ENCODE results near the gene PLK5.

Gene PLK5

DNA sequence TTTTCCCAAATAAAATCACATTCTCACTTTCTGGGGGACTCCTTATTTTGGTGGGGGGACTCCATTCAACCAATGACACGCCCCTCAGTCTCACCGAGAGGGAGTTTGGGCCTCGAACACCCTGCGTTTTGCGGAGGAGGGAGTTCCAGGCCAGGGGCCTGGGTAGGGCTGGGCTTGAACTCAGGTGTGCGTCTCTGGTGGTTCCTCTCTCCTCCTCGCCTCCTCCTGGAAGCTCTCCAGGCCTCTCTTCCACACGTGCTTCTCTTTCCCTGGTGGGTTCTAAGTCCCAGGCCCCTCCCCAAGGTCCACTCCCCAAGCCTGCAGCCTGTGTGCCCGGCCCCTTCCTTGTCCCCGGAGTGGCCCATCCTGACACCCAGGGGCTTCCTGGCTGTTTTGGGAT is 29.5 kb downstream of the PLK5 start:
- no peak overlapping the region for H3K4me3 ChIP-seq (ENCODE audit: low read depth, low read length)
- no peak for DNase-seq (ENCODE audit: low read depth, low spot score)
- CTCF ChIA-PET: interaction anchor here (0.7 to 1.6 kb wide), 4 partner anchors 7 to 273 kb away, joined by 3 to 11 read pairs (median 4); no protein-coding TSS in a partner anchor
- TF ChIP-seq, protein P1, sequence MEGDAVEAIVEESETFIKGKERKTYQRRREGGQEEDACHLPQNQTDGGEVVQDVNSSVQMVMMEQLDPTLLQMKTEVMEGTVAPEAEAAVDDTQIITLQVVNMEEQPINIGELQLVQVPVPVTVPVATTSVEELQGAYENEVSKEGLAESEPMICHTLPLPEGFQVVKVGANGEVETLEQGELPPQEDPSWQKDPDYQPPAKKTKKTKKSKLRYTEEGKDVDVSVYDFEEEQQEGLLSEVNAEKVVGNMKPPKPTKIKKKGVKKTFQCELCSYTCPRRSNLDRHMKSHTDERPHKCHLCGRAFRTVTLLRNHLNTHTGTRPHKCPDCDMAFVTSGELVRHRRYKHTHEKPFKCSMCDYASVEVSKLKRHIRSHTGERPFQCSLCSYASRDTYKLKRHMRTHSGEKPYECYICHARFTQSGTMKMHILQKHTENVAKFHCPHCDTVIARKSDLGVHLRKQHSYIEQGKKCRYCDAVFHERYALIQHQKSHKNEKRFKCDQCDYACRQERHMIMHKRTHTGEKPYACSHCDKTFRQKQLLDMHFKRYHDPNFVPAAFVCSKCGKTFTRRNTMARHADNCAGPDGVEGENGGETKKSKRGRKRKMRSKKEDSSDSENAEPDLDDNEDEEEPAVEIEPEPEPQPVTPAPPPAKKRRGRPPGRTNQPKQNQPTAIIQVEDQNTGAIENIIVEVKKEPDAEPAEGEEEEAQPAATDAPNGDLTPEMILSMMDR (IDR thresholded peaks at IDR 0.05; ENCODE audit: insufficient read depth, low read length, missing control alignments): no peak
- POLR2A ChIA-PET: no interaction called here

DNA sequence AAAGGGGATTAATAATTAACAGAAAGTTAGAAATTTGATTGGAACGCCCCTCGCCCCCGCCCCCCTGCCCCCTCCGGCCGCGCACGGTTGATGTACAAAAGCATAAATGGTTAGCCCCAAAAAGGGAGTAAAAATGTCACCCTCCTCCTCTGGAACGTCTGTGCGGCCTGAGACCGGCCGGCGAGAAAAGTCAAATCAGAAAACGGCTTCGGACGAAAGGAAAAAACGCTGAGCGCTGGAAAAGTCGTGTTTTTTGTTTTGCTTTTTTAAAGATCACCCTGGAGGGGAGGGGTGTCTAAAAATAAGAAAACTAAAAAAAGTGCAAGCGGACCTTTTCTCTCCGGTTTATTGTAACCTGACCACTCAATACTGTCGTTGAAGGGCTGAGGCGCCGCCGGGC is 31.1 kb downstream of the PLK5 start:
- ChIA-PET CTCF (interaction anchor here (0.9 to 1.6 kb wide), 2 partner anchors 9 to 117 kb away, joined by 4 to 11 read pairs; no protein-coding TSS in a partner anchor), POLR2A (no interaction called here)
- TF ChIP-seq, protein P1 (IDR thresholded peaks at IDR 0.05; ENCODE audit: insufficient read depth, low read length, missing control alignments): no peak

DNA sequence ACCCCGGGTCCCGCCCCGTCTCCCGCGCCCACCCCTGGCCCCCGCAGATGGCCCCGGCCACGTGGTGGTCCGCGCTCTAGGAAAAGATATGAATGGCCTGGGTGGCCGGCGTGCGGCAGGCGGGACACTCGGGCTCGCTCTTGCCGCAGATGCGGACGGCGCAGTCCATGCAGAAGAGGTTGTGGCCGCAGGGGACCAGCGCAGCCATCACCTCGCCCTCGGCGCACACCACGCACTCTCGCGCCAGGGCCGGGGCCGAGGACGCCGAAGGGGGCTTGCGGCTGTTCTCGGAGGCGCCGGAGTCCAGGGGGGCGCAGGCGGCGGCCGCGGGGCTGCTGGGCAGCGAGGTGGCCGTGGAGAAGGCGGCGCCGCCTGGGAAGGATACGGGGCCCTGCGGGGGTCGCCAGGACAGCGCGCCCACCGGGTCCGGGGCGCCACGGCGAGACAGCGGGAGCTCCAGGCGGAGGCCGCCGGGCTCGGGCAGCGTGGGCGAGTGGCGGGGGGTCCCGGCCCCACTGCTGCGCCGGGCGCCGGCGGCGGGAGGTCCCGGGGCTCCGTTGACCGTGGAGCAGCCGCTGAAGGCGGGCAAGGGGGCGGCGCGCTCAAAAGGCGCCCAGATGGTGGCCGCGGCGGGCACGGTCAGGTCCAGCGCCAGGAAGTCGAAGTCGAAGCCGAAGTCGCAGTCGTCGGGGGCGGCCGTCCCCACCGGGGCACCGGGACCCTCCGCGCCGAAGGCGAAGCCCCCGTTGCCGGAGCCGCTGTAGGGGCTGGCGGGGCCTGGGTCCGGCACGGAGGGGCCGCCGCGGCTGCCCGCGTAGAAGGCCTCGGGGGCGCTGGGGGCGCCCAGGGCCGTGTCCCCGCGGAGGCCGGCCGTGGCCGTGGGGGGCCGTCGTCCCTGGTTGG is 31.9 kb downstream of the PLK5 start:
- CTCF ChIA-PET: no interaction called here
- POLR2A ChIA-PET: no interaction called here
- DNase-seq (ENCODE audit: low read depth, low spot score): no peak
- no peak overlapping the region for H3K4me3 ChIP-seq (ENCODE audit: low read depth, low read length)
- TF ChIP-seq, protein P1 (IDR thresholded peaks at IDR 0.05; ENCODE audit: insufficient read depth, low read length, missing control alignments): no peak

More for the DNA sequence above, 31.1 kb downstream of the PLK5 start:
- DNase-seq (ENCODE audit: low read depth, low spot score): no peak
- no peak overlapping the region for H3K4me3 ChIP-seq (ENCODE audit: low read depth, low read length)

DNA sequence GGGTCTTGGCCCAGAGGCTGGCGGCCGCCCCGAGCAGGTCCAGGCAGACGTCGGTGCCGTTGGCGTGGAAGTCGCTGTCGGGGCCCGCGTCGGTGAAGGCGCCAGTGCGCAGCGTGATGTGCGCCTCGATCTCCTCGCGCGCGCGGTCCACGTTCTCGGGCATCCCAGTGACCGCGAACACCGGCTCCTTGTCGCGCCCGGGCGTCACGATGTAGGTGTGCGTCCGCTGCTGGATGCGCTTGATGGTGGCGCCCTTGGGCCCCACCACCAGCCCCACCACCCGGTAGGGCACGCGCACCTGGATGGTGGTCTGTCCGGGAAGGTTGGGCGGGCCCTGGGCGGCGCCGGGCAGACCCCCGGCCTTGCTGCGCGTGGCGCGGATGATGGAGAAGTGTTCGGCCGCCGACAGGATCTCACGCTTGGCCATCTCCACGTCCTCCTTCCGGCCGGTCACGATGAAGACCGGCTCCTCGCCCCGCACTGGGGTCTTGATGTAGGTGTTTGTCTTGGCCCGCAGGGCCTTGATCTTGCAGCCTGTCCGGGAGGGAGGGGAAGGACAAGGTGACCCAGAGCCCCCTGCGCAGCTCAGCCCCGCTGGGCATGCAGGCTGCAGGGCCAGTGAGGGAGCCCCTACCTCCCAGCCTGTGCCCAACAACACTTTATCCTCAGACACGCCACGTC is 32.7 kb downstream of the PLK5 start:
- no peak overlapping the region for H3K4me3 ChIP-seq (ENCODE audit: low read depth, low read length)
- TF ChIP-seq, protein P1 (IDR thresholded peaks at IDR 0.05; ENCODE audit: insufficient read depth, low read length, missing control alignments): no peak
- ChIA-PET POLR2A (no interaction called here), CTCF (no interaction called here)
- no peak for DNase-seq (ENCODE audit: low read depth, low spot score)

DNA sequence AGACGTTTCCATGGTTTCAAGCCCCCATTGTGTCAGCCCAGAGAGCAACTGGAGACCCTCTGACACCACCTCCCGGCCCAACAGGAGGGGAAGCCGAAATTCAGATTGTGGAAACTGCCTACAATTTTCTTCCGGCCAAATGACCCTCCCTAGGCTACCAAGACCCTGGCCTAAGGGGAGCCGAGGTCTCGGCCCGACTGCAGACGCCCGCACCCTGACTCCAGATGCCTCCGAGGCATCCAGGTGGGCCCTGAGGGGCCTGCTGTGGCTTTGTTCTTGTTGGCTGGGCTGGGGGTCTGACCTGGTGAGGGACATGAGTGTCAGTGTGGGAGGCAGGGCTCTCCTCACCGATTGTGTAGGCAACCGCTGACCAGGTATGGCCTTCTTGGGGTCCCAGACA is 34.7 kb downstream of the PLK5 start:
- H3K4me3 ChIP-seq (ENCODE audit: low read depth, low read length): no peak overlapping the region
- DNase-seq (ENCODE audit: low read depth, low spot score): no peak
- TF ChIP-seq, protein P1 (IDR thresholded peaks at IDR 0.05; ENCODE audit: insufficient read depth, low read length, missing control alignments): no peak
- POLR2A ChIA-PET: no interaction called here
- CTCF ChIA-PET: interaction anchor here (1.2 kb wide), 1 partner anchor 118 kb away, joined by 3 read pairs; no protein-coding TSS in a partner anchor
